ENCODE results near the gene TAS1R3.

DNA sequence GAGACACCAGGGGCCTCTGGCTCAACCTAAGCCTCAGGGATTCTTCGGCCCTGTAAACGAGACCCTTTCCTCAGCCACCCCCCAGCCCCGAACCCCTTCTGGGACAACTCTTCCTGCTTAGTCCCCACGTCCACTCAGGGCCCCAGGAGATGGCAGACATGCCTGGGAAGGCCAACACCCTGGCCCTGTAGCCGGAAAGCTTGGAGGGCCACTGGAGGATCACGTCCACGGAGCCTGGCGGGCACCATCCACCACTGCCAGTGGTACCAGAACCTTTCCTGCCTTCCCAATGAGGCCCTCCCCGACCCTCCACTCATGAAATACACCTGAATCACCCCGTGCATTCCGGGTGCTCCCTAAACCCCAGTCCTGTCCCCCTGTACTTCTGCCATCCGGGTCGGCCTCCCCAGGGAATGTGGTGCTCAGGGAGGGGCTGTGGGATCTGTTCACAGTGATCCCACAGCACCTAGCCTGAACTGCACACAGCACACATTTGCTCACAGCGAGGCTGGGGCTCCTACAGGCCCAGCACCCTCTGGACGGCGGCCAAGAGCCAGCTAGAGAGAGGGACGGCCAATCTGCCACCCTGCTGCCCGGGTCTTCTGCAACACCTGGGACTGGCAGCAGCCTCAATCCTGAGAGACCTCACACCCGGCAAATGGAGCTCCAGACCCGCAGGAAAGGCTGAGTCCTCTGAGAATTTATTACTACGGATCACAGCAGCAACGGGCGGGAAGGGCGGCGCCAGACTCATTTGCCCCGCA, 42.2 kb downstream of the TAS1R3 start:
- TF ChIP-seq, protein P1, sequence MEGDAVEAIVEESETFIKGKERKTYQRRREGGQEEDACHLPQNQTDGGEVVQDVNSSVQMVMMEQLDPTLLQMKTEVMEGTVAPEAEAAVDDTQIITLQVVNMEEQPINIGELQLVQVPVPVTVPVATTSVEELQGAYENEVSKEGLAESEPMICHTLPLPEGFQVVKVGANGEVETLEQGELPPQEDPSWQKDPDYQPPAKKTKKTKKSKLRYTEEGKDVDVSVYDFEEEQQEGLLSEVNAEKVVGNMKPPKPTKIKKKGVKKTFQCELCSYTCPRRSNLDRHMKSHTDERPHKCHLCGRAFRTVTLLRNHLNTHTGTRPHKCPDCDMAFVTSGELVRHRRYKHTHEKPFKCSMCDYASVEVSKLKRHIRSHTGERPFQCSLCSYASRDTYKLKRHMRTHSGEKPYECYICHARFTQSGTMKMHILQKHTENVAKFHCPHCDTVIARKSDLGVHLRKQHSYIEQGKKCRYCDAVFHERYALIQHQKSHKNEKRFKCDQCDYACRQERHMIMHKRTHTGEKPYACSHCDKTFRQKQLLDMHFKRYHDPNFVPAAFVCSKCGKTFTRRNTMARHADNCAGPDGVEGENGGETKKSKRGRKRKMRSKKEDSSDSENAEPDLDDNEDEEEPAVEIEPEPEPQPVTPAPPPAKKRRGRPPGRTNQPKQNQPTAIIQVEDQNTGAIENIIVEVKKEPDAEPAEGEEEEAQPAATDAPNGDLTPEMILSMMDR (IDR thresholded peaks at IDR 0.05; ENCODE audit: insufficient read depth, low read depth, low read length), result no peak
- no peak for TF ChIP-seq EZH2 (IDR thresholded peaks at IDR 0.05; ENCODE audit: insufficient read depth, low read length)

All from astrocyte (in vitro differentiated cells and primary cell).